ENCODE data around the gene GALNT2.

- TF ChIP-seq, protein P1, sequence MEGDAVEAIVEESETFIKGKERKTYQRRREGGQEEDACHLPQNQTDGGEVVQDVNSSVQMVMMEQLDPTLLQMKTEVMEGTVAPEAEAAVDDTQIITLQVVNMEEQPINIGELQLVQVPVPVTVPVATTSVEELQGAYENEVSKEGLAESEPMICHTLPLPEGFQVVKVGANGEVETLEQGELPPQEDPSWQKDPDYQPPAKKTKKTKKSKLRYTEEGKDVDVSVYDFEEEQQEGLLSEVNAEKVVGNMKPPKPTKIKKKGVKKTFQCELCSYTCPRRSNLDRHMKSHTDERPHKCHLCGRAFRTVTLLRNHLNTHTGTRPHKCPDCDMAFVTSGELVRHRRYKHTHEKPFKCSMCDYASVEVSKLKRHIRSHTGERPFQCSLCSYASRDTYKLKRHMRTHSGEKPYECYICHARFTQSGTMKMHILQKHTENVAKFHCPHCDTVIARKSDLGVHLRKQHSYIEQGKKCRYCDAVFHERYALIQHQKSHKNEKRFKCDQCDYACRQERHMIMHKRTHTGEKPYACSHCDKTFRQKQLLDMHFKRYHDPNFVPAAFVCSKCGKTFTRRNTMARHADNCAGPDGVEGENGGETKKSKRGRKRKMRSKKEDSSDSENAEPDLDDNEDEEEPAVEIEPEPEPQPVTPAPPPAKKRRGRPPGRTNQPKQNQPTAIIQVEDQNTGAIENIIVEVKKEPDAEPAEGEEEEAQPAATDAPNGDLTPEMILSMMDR (IDR thresholded peaks at IDR 0.05) = no peak
- TF ChIP-seq POLR2A (IDR thresholded peaks at IDR 0.05) = no peak
Measured at GRCh38 chr1:230208619-230209261, 141.7 kb downstream of the GALNT2 start.
